ENCODE data around the gene ADAM12. TPM values are rescaled to one million over a fixed set of nuclear protein-coding genes. Genes with fewer than 3 reads are reported as not detected.

ADAM12 gene
- polyA plus RNA-seq, 1 donor from 2014 or later, result 0.09 TPM

- Histone ChIP-seq H3K36me3 (ENCODE audit: insufficient read depth, low read length) (no peaks in the 10 kb centered on the region), H3K9me2 (ENCODE audit: insufficient read depth, low read length) (no peaks in the 10 kb centered on the region), H3K9me3 (ENCODE audit: low read length) (no peaks in the 10 kb centered on the region), H3F3A (ENCODE audit: insufficient read depth, low read length, poor library complexity, severe bottlenecking) (no peaks in the 10 kb centered on the region), H2AFZ (ENCODE audit: low read depth, low read length) (no peak overlapping the region), H3K79me2 (replicated peaks; ENCODE audit: insufficient read depth, low read length) (no peaks in the 10 kb centered on the region), H3K27ac (ENCODE audit: low read length) (no peak overlapping the region), H4K20me1 (ENCODE audit: insufficient read depth) (no peaks in the 10 kb centered on the region), H3K9ac (ENCODE audit: low read length) (no peak overlapping the region), H3K4me2 (ENCODE audit: low read length) (no peak overlapping the region), H3K27me3 (ENCODE audit: insufficient read depth, low read depth, low read length) (no peaks in the 10 kb centered on the region), H3K4me3 (ENCODE audit: low read length) (no peak overlapping the region)
- no peak for TF ChIP-seq CTCF (IDR thresholded peaks at IDR 0.05; ENCODE audit: poor library complexity, severe bottlenecking)
- TF ChIP-seq EZH2 (IDR thresholded peaks at IDR 0.05; ENCODE audit: borderline replicate concordance, insufficient read depth, low read length, poor library complexity, severe bottlenecking), result no peak
- TF ChIP-seq REST (IDR thresholded peaks at IDR 0.05; ENCODE audit: borderline replicate concordance), result no peak
- no peak for TF ChIP-seq SMC3 (conservative IDR thresholded peaks at IDR 0.05; ENCODE audit: poor library complexity)
- TF ChIP-seq TAF1 (IDR thresholded peaks at IDR 0.05; ENCODE audit: low read depth), result no peak
Measured at GRCh38 chr10:126119599-126119998, 268.7 kb downstream of the ADAM12 start.

GRCh38 chr10:126118476-126118875 is 269.8 kb downstream of the ADAM12 start:
- Histone ChIP-seq H3K4me3 (ENCODE audit: low read length) (no peak overlapping the region), H2AFZ (ENCODE audit: low read depth, low read length) (no peak overlapping the region), H3K4me2 (ENCODE audit: low read length) (no peak overlapping the region), H3K9me3 (ENCODE audit: low read length) (no peaks in the 10 kb centered on the region), H4K20me1 (ENCODE audit: insufficient read depth) (no peaks in the 10 kb centered on the region), H3K36me3 (ENCODE audit: insufficient read depth, low read length) (no peaks in the 10 kb centered on the region), H3F3A (ENCODE audit: insufficient read depth, low read length, poor library complexity, severe bottlenecking) (no peaks in the 10 kb centered on the region), H3K9me2 (ENCODE audit: insufficient read depth, low read length) (no peaks in the 10 kb centered on the region), H3K27me3 (ENCODE audit: insufficient read depth, low read depth, low read length) (no peaks in the 10 kb centered on the region), H3K27ac (ENCODE audit: low read length) (no peak overlapping the region), H3K79me2 (replicated peaks; ENCODE audit: insufficient read depth, low read length) (no peaks in the 10 kb centered on the region), H3K9ac (ENCODE audit: low read length) (no peak overlapping the region)
- no peak for TF ChIP-seq CTCF (IDR thresholded peaks at IDR 0.05; ENCODE audit: poor library complexity, severe bottlenecking)
- TF ChIP-seq POLR2AphosphoS5 (IDR thresholded peaks at IDR 0.05), result no peak
- no peak for TF ChIP-seq EP300 (conservative IDR thresholded peaks at IDR 0.05; ENCODE audit: poor library complexity, severe bottlenecking)
- no peak for TF ChIP-seq RAD21 (conservative IDR thresholded peaks at IDR 0.05)
- no peak for TF ChIP-seq EZH2 (IDR thresholded peaks at IDR 0.05; ENCODE audit: borderline replicate concordance, insufficient read depth, low read length, poor library complexity, severe bottlenecking)
- no peak for TF ChIP-seq SMC3 (conservative IDR thresholded peaks at IDR 0.05; ENCODE audit: poor library complexity)
- TF ChIP-seq REST (IDR thresholded peaks at IDR 0.05; ENCODE audit: borderline replicate concordance), result no peak
- TF ChIP-seq TAF1 (IDR thresholded peaks at IDR 0.05; ENCODE audit: low read depth), result no peak
- no peak for TF ChIP-seq MXI1 (conservative IDR thresholded peaks at IDR 0.05; ENCODE audit: poor library complexity, severe bottlenecking)
